HepG2 (cell line): ENCODE results near the gene LGALS3. TPM values are rescaled to one million over a fixed set of nuclear protein-coding genes. Genes with fewer than 3 reads are reported as not detected.

Experiments
- ATAC-seq: fragments of 200-7000 bp; cut with Tn5 transposase; 3 replicates; pipeline ENCODE4 v1.9.1; 2020; ENCODE audit warnings: mild to moderate bottlenecking, moderate library complexity
- BruUV-seq: library from RNA; stranded (reverse); fragments of 400-500 nt; replicated peaks from 2 replicates; lab custom pipeline; 2021; lab: Mats Ljungman, UMichigan
- CTCF ChIA-PET: fragments of 300-600 bp; formaldehyde crosslinking; extraction: SDS; loops from one replicate; lab custom pipeline; 2021; ENCODE audit warnings: low total read pairs, inconsistent platforms, low intra/inter-chr PET ratio; lab: Yijun Ruan, JAX
- POLR2A ChIA-PET: fragments of 350-600 bp; sonication (Branson Sonifier 250); formaldehyde crosslinking; loops from one replicate; lab custom pipeline; 2020; ENCODE audit warnings: antibody characterized with exemption, inconsistent platforms; lab: Yijun Ruan, JAX
- DNase-seq: peaks from one replicate; pipeline ENCODE4 v3.0.0-alpha.2; 2015; ENCODE audit warnings: low spot score
- FAIRE-seq: peaks from 3 replicates; lab custom pipeline; 2011; peaks lifted over from hg19 to GRCh38; lab: Jason Lieb, UNC
- H2AFZ ChIP-seq: one replicate; pipeline ENCODE4 v1.6.1; 2011; ENCODE audit warnings: low read length, inconsistent platforms
- H3K27ac ChIP-seq: fragments of 300-600 bp; 3 replicates; pipeline ENCODE4 v1.8.0; 2011; ENCODE audit warnings: mixed run types, mild to moderate bottlenecking, mixed read lengths, low read length, inconsistent platforms; ENCODE audit not compliant: insufficient read depth; ENCODE audit errors: extremely low read length
- H3K27me3 ChIP-seq, 2 experiments: fragments of 200-600 bp in 1 of 2; 2 replicates in 1 of 2; 3 replicates in 1 of 2; pipeline versions ENCODE4 v1.6.0 to v1.8.0; 2011; ENCODE audit warnings: low read length in 2 of 2, mild to moderate bottlenecking in 2 of 2, moderate library complexity in 2 of 2, inconsistent platforms in 1 of 2; ENCODE audit not compliant: insufficient read depth in 2 of 2, control insufficient read depth in 1 of 2
- H3K36me3 ChIP-seq, 2 experiments: fragments of 200-600 bp in 1 of 2; replicated peaks in 1 of 2; 2 replicates in 1 of 2; 3 replicates in 1 of 2; pipeline versions ENCODE4 v1.5.1 to v1.8.0; 2011; ENCODE audit warnings: low read length in 2 of 2, inconsistent platforms in 1 of 2; ENCODE audit not compliant: insufficient read depth in 2 of 2, control insufficient read depth in 1 of 2
- H3K4me1 ChIP-seq: 2 replicates; pipeline ENCODE4 v1.5.1; 2012; ENCODE audit warnings: low read length, inconsistent platforms; ENCODE audit not compliant: insufficient read depth
- H3K4me2 ChIP-seq: 2 replicates; pipeline ENCODE4 v1.6.0; 2011; ENCODE audit warnings: low read depth, low read length, inconsistent platforms
- H3K4me3 ChIP-seq, 3 experiments: fragments of 200-600 bp in 1 of 3; sonication (generic), shearing (Covaris generic) in 1 of 3; replicated peaks in 1 of 3; 2 replicates each; pipeline ENCODE4 v1.5.1; 2011 to 2016; ENCODE audit warnings: low read length in 3 of 3, inconsistent platforms in 2 of 3, low read depth in 2 of 3, mild to moderate bottlenecking in 2 of 3, control low read depth in 1 of 3, mixed read lengths in 1 of 3; ENCODE audit not compliant: insufficient read depth in 1 of 3
- H3K79me2 ChIP-seq: one replicate; pipeline ENCODE4 v1.6.1; 2011; ENCODE audit warnings: low read length, inconsistent platforms; ENCODE audit not compliant: insufficient read depth
- H3K9ac ChIP-seq: 2 replicates; pipeline ENCODE4 v1.6.0; 2011; ENCODE audit warnings: mild to moderate bottlenecking, low read depth, low read length, inconsistent platforms; ENCODE audit not compliant: insufficient read depth
- H3K9me3 ChIP-seq: 2 replicates; pipeline ENCODE4 v1.5.1; 2012; ENCODE audit warnings: mild to moderate bottlenecking, low read length
- H4K20me1 ChIP-seq: 2 replicates; pipeline ENCODE4 v1.6.0; 2011; ENCODE audit warnings: inconsistent platforms, mild to moderate bottlenecking, low read length, moderate library complexity; ENCODE audit not compliant: insufficient read depth
- NRL ChIP-seq: sonication (generic); formaldehyde crosslinking; IDR thresholded peaks from 2 replicates; pipeline ENCODE4 v1.5.0; 2020; ENCODE audit warnings: missing genetic modification reagents, mild to moderate bottlenecking, moderate library complexity, borderline replicate concordance
- REPIN1 ChIP-seq: sonication (generic); formaldehyde crosslinking; IDR thresholded peaks from 2 replicates; pipeline ENCODE4 v1.8.0; 2022; ENCODE audit warnings: missing genetic modification reagents, low read depth, mild to moderate bottlenecking, borderline replicate concordance
- SOX13 ChIP-seq, 3 experiments: fragments of 450-650 bp in 1 of 3; sonication (generic) in 1 of 3; formaldehyde crosslinking in 1 of 3; IDR thresholded peaks in 2 of 3; conservative IDR thresholded peaks in 1 of 3; 2 replicates each; pipeline versions ENCODE4 v1.5.0 to v1.6.1; 2016 to 2020; ENCODE audit warnings: antibody characterized with exemption in 1 of 3, mild to moderate bottlenecking in 1 of 3, missing compliant biosample characterization in 1 of 3, missing genetic modification reagents in 1 of 3, moderate library complexity in 1 of 3
- ZSCAN20 ChIP-seq: sonication (generic); formaldehyde crosslinking; IDR thresholded peaks from 2 replicates; pipeline ENCODE4 v1.4.0; 2020; ENCODE audit warnings: missing genetic modification reagents, mild to moderate bottlenecking, borderline replicate concordance
- WGBS: methylation state at CpG from one replicate; pipeline ENCODE4 v1.1.6; 2017; ENCODE audit warnings: low lambda C conversion rate; 5-methylcytosine and 5-hydroxymethylcytosine counted together
- in situ Hi-C: cut with HindIII; loops from 2 replicates; pipeline ENCODE4 v1.10.0; 2017; ENCODE audit warnings: low pct_unique_long_range_greater_than_20kb; ENCODE audit not compliant: extremely low pct_ligation_motif_present
- intact Hi-C: fragments of 100-400 bp; cut with micrococcal nuclease; formaldehyde crosslinking; loops from one replicate; pipeline ENCODE4 v1.10.0; 2022; ENCODE audit not compliant: unreplicated experiment
- polyA plus RNA-seq, 8 experiments: library from polyadenylated mRNA; depleted of rRNA in 3 of 8; stranded (reverse) in 7 of 8; unstranded in 1 of 8; fragments of >200 nt; fragmentation: Illumina TruSeq in 4 of 8; extraction: Trizol in 4 of 8; gene quantifications; 2 replicates each; pipeline versions ENCODE4 v1.2.1 to v1.2.3, GENCODE V29; 2011 to 2016; ENCODE audit warnings: low read depth in 4 of 8, missing spikeins in 1 of 8, mixed read lengths in 1 of 8; ENCODE audit not compliant: insufficient read depth in 1 of 8
- total RNA-seq, 5 experiments: library from RNA; depleted of rRNA; stranded (reverse); fragments of >200 nt; fragmentation: Illumina TruSeq; extraction: Trizol; gene quantifications; 2 replicates each; pipeline ENCODE4 v1.2.3, GENCODE V29; 2016; ENCODE audit warnings: low read depth in 1 of 5
- TF ChIP-seq, protein P1 (sequence below): sonication (generic); formaldehyde crosslinking; IDR thresholded peaks from 2 replicates; pipeline ENCODE4 v1.8.1; 2022; ENCODE audit warnings: mild to moderate bottlenecking, missing genetic modification reagents
- TF ChIP-seq, protein P2 (sequence below): sonication (generic); formaldehyde crosslinking; IDR thresholded peaks from 2 replicates; pipeline ENCODE4 v1.5.1; 2020; ENCODE audit warnings: missing genetic modification reagents, mild to moderate bottlenecking, borderline replicate concordance

The LGALS3 gene
- total and polyA plus RNA-seq, 2 of the 13 experiments (the other 11 are each of a cell fraction or from before 2014, with no cell fraction given) = 5.0 to 97.4 TPM

GRCh38 chr14:55142466-55142865 is 13.4 kb downstream of the LGALS3 start:
- 97% methylated on average over 2 of the region's 2 CpGs for WGBS
- H3K27me3 ChIP-seq = no peaks in the 10 kb centered on the region
- FAIRE-seq (no peak), DNase-seq (no peak), ATAC-seq (no peak)
- no peak overlapping the region for H2AFZ ChIP-seq
- no peak overlapping the region for H3K4me3 ChIP-seq
- no peaks in the 10 kb centered on the region for H3K4me1 ChIP-seq
- intact Hi-C loops = no loop called here
- no TSS peak for BruUV-seq
- POLR2A ChIA-PET = no interaction called here
- no peak overlapping the region for H3K4me2 ChIP-seq
- no peaks in the 10 kb centered on the region for H3K9me3 ChIP-seq
- in situ Hi-C loops = no loop called here
- H3K27ac ChIP-seq = no peak overlapping the region
- H4K20me1 ChIP-seq = no peaks in the 10 kb centered on the region
- H3K9ac ChIP-seq = no peak overlapping the region
- CTCF ChIA-PET = no interaction called here
- no peaks in the 10 kb centered on the region for H3K79me2 ChIP-seq
- TF ChIP-seq, protein P1, sequence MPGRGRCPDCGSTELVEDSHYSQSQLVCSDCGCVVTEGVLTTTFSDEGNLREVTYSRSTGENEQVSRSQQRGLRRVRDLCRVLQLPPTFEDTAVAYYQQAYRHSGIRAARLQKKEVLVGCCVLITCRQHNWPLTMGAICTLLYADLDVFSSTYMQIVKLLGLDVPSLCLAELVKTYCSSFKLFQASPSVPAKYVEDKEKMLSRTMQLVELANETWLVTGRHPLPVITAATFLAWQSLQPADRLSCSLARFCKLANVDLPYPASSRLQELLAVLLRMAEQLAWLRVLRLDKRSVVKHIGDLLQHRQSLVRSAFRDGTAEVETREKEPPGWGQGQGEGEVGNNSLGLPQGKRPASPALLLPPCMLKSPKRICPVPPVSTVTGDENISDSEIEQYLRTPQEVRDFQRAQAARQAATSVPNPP (CRISPR knock-in tag) = no peak
- H3K36me3 ChIP-seq = peaks cover 10 to 37% of the 10 kb centered on the region in 2 experiments

DNA sequence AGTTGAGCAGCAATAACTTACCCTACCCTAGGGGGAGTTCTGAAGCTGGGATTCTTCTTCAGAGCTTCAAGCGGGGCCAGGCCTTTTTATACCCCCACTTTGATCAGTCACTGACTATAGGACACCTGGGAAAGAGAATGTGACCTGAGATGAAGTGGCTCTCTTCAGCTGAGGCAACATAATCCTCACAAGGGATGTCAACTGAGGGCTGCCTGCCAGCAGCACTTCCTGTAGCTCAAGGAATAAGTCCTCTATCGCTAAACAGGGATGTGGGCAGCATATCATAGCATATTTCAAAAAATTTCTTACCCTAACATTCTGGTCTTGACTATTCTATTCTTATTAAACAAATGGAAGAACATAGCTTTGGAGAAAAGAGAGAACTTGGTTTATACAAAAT is 17.4 kb downstream of the LGALS3 start:
- no peaks in the 10 kb centered on the region for H3K79me2 ChIP-seq
- H3K4me3 ChIP-seq = no peak overlapping the region
- no peaks in the 10 kb centered on the region for H3K9me3 ChIP-seq
- FAIRE-seq = no peak
- H3K4me2 ChIP-seq = no peak overlapping the region
- TF ChIP-seq ZSCAN20 (CRISPR knock-in tag) = no peak
- TF ChIP-seq, protein P2, sequence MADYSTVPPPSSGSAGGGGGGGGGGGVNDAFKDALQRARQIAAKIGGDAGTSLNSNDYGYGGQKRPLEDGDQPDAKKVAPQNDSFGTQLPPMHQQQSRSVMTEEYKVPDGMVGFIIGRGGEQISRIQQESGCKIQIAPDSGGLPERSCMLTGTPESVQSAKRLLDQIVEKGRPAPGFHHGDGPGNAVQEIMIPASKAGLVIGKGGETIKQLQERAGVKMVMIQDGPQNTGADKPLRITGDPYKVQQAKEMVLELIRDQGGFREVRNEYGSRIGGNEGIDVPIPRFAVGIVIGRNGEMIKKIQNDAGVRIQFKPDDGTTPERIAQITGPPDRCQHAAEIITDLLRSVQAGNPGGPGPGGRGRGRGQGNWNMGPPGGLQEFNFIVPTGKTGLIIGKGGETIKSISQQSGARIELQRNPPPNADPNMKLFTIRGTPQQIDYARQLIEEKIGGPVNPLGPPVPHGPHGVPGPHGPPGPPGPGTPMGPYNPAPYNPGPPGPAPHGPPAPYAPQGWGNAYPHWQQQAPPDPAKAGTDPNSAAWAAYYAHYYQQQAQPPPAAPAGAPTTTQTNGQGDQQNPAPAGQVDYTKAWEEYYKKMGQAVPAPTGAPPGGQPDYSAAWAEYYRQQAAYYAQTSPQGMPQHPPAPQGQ (CRISPR knock-in tag) = no peak
- TF ChIP-seq SOX13 (IDR thresholded peaks at IDR 0.05) = no peak
- no peak for TF ChIP-seq SOX13 (CRISPR knock-in tag; conservative IDR thresholded peaks at IDR 0.05 in 1 of 2, IDR thresholded peaks at IDR 0.05 in 1 of 2)
- TF ChIP-seq REPIN1 (CRISPR knock-in tag) = no peak
- TF ChIP-seq NRL (CRISPR knock-in tag) = no peak
- TF ChIP-seq, all 625 proteins: peak for 0
- BruUV-seq = no TSS peak
- ChIA-PET POLR2A (no interaction called here), CTCF (no interaction called here)
- H3K4me1 ChIP-seq = no peaks in the 10 kb centered on the region
- H2AFZ ChIP-seq = no peak overlapping the region
- H3K9ac ChIP-seq = no peak overlapping the region
- peaks cover 2 to 46% of the 10 kb centered on the region in 2 experiments for H3K36me3 ChIP-seq
- ATAC-seq (no peak; the same call in 2 of the 3 replicates), DNase-seq (no peak)
- WGBS = 95% methylated on average over 2 of the region's 2 CpGs
- no peaks in the 10 kb centered on the region for H3K27me3 ChIP-seq
- intact Hi-C loops (no loop called here), in situ Hi-C loops (no loop called here)
- no peak overlapping the region for H3K27ac ChIP-seq
- H4K20me1 ChIP-seq = no peaks in the 10 kb centered on the region
